ENCODE data around the gene OOSP3.
A peak's percentile ranks its signal among the peaks of the same experiment; 100 is the strongest.
"Not testable (repeated sequence)": the region's sequence is repeated elsewhere in the genome, so short reads cannot be mapped to it uniquely, and the experiment has no call there.

OOSP3 gene

DNA sequence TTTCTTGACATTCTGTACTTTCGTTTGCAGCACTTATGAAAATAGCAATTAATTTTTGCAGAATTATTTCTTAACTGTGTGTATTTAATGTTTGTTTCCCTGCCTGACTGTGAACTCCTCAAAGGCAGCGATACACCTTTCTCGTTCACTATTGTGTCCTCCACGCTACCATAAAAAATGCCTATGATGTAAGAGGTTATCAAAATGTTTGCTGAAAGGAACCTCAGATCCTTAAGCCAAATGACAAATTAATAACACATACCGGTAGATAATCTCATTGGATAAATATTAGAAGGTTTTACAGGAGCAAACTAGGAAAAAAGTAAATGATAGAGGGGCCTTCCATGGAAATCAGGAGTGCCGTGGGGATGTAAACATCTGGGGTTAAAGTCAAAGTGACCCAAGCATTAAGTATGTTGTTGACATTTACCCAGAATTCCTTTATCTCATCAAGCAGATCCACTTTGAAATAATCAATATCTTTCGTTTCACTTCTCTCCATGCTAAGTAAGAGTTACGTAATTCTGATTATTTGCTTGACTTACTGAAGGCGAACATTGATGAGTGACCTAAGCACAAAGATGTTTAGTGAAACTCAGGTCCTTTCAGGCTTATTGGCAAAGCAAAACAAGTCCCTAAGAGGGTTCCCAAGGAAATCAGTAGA, 2.6 kb upstream of the OOSP3 start:
- no peak for DNase-seq (ENCODE audit: low read depth in 2 of 3, low spot score in 1 of 3)

DNA sequence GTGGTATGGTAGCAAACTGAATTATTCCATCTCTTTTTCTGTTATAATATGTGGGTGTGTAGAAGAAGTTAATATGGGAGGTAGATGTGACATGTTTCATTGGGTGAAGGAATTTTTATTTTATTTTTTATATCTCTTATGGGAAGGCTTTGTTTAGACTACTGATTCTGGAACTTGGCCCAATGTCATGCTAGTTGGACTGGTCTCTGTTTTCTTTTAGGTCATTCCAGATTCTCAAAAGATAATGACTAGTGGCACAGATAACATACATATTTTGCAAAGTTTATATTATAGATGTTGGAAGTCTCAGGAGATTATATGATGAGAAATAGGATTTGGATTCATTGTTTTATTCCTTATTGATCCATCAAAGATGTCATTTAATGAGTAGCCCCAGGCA, 1.3 kb upstream of the OOSP3 start:
- DNase-seq (ENCODE audit: low read depth in 2 of 3, low spot score in 1 of 3), result no peak

DNA sequence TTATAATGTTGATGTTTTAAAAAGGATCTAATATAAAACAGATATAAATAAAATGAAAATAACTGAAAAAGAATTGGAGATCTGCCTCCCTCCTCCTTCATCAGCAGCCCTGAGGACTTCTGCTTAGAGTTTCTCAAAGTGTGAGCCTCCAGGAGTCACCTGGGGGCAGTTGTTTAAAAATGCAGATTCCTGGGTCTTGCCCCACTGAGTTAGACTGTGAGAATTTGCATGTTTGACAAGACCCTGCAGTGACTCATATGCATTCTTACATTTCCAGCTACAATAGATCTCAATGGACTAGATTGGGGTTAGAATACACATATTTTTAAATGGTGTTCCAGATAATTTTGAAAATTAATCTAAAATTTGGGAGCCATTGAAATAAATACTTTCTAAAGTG, 798 bp upstream of the OOSP3 start:
- no peak for DNase-seq (ENCODE audit: low read depth in 2 of 3, low spot score in 1 of 3)

GRCh38 chr11:59879567-59879966, 985 bp downstream of the OOSP3 start:
- DNase-seq (ENCODE audit: low read depth in 2 of 3, low spot score in 1 of 3), result no peak

DNA sequence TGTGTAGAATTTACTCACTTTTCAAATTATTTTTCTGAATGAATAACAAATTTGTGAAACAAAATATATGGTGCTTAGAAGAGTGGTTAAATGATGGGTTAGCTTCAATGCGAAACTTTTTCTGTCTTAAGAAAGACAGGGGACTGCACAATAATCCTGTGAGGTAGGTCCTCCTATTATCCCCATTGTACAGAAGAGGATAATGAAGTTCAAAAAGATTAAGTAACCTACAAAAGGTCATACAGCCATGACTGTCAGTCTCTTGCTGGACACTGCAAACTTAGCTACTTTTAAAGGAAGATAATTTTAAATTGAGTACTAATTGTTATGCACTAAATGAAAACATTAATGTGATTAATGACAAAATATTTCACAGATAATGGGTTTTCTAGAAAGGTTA, 5.0 kb downstream of the OOSP3 start:
- no peak for DNase-seq (ENCODE audit: low read depth in 2 of 3, low spot score in 1 of 3)

DNA sequence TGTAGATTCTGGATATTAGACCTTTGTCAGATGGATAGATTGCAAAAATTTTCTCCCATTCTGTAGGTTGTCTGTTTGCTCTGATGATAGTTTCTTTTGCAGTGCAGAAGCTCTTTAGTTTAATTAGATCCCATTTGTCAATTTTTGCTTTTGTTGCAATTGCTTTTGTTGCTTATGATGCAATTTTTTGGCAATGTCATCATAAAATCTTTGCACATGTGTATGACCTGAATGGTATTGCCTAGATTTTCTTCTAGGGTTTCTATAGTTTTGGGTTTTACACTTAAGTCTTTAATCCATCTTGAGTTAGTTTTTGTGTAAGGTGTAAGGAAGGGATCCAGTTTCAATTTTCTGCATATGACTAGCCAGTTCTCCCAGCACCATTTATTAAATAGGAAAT, 8.6 kb downstream of the OOSP3 start:
- not testable (repeated sequence) for DNase-seq (ENCODE audit: low read depth in 2 of 3, low spot score in 1 of 3)

- no peak for DNase-seq (ENCODE audit: low read depth in 2 of 3, low spot score in 1 of 3)
Measured at GRCh38 chr11:59891781-59892181, 13.2 kb downstream of the OOSP3 start.

DNA sequence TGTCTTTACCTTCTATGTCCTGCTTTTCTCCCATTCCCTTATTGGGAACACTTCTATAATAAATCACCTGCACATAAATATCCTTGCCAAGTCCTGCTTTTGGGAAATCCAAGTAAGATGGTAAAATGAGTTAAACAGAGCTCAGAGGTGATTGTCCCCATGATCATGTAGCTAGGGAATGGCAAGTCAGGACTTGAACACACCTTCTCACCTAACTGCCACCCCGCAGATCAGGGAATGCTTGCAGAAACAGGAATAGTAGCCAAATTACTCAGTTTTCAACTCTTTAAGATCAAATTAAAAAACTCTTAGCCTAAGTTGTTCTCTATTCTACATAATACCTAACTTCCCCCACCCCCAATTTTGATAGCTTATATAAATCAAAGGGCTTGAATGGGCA, 16.0 kb downstream of the OOSP3 start:
- no peak for DNase-seq (ENCODE audit: low read depth in 2 of 3, low spot score in 1 of 3)

DNA sequence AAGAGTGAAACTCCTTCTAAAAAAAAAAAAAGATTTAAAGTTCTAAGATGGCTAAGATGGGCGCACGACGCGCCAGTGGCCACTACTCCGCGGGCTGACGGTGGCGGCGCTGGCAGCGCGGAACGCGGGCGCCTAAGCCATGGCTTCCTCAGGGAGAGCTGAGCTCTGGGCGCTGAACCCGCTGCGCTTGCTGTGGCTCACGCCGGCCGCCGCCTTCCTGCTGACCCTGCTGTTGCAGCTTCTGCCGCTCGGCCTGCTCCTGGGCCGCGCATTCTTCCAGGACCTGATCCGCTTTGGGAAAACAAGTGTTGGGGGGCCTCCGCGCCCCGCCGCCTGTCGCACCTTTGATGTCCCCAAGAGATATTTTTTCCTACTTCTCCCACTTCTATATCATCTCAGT, 19.5 kb downstream of the OOSP3 start:
- DNase-seq (ENCODE audit: low read depth in 2 of 3, low spot score in 1 of 3), result no peak

- DNase-seq (ENCODE audit: low read depth in 2 of 3, low spot score in 1 of 3), result no peak
Measured at GRCh38 chr11:59898650-59899049, 20.1 kb downstream of the OOSP3 start.

DNA sequence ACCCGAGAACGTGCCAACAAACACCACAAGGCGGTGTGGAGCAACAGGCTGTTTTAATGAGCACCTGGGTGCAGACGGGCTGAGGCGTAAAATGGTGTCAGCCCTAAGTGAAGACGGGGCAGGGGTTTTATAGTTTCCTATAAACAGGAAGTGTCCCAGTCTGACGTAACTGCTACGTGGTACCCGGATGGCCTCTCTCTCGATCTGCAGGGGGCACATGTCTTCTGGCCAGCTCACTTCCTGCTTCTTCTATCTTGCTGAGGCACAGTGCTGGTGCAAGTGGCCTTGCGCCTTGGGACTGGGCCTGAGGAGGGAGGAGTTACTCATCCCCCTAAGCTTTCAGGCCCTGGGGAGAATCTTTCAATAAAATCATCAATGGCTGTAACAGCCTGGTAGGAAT, 20.9 kb downstream of the OOSP3 start:
- DNase-seq (ENCODE audit: low read depth in 2 of 3, low spot score in 1 of 3), result no peak

DNA sequence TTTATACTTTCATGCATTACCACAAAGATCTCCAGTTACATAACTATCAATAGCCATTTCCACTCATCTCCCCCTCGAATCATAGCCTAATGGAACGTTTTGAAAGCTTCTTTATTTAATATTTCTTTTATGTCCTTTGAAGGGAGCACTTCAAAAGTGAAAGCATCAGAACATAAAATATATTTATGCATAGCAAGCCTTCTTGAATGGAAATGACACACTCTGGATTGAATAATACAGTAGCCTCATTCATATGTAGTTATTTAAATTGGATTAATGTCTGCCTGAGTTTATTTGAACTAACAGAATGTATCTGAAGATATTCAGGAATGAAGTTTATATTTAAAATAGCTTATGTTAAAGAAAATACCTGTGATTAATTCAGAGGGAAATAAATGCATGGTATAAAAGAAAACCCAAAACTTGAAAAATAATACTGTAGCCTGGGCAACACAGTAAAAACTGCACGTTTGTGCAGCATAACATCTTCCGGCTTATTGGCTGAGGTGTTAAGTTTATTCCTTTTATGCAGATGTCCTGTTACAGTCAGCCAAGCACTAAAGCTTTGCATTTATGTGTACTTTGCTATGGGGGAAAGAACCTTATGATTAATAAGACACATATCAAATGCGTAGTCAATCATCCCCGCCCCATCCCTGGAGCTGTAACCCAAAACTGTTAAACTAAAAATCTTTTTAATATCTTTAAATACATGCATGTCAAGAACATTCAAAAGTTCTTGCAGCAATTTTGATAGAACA, 22.0 kb downstream of the OOSP3 start:
- no peak for DNase-seq (ENCODE audit: low read depth in 2 of 3, low spot score in 1 of 3)

- DNase-seq (ENCODE audit: low read depth in 2 of 3, low spot score in 1 of 3), result no peak
Measured at GRCh38 chr11:59901306-59901705, 22.7 kb downstream of the OOSP3 start.

DNA sequence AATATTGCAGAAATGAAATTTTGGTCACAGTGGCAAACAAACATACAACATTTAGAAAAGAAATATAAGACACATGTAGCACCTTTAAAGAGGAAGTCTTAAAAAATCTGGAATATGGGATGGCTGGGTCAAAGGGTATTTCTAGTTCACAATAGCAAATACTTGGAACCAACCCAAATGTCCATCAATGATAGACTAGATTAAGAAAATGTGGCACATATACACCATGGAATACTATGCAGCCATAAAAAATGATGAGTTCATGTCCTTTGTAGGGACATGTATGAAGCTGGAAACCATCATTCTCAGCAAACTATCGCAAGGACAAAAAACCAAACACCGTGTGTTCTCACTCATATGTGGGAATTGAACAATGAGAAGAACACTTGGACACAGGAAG, 25.0 kb downstream of the OOSP3 start:
- not testable (repeated sequence) for DNase-seq (ENCODE audit: low read depth in 2 of 3, low spot score in 1 of 3)

DNA sequence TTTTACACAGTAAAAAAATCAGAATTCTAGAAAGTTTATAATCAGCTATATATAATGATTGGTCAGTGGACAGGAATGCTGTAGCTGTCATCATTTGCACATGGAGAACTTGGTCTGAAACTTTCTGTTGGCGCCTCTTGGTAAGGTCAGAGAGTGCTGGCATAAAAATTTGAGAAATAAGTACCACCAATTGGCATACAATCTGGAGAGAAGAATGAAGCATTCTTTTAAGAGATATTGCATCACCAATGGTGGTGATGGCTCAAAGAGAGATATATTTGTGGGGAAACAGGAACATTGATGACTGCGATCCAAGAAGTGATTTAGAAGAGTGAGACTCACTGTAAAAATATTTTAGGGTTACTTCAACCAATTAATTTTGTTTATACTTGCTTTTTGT, 39.9 kb downstream of the OOSP3 start:
- no peak for DNase-seq (ENCODE audit: low read depth in 2 of 3, low spot score in 1 of 3)

GRCh38 chr11:59918987-59919589, 40.5 kb downstream of the OOSP3 start:
- DNase-seq (ENCODE audit: low read depth in 2 of 3, low spot score in 1 of 3), result peak in 2 of 3 donors; percentile 1 to 38

DNA sequence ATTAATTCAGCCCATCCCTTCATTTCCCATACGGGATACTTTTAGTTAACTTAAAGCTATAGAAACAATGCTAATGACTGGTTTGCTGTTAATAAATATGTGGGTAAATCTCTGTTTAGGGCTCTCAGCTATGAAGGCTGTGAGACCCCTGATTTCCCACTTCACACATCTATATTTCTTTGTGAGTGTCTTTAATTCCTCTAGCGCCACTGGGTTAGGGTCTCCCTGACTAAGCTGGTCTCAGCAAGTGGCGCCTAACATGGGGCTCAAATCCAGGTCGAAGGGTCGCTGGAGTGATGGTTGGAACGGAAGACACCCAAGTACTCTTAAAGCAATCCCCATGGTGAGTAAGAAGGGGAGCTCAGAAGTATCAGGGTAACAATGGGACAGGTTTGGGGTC, 45.2 kb downstream of the OOSP3 start:
- no peak for DNase-seq (ENCODE audit: low read depth in 2 of 3, low spot score in 1 of 3)

- no peak for DNase-seq (ENCODE audit: low read depth in 2 of 3, low spot score in 1 of 3)
Measured at GRCh38 chr11:59931688-59932087, 53.1 kb downstream of the OOSP3 start.

GRCh38 chr11:59938132-59938531, 59.5 kb downstream of the OOSP3 start, which contains the start of gene OOSP1:
Gene OOSP1 (plus strand): TSS chr11:59938432. CDS start chr11:59938455, 23 bp downstream.
- no peak for DNase-seq (ENCODE audit: low read depth in 2 of 3, low spot score in 1 of 3)

DNA sequence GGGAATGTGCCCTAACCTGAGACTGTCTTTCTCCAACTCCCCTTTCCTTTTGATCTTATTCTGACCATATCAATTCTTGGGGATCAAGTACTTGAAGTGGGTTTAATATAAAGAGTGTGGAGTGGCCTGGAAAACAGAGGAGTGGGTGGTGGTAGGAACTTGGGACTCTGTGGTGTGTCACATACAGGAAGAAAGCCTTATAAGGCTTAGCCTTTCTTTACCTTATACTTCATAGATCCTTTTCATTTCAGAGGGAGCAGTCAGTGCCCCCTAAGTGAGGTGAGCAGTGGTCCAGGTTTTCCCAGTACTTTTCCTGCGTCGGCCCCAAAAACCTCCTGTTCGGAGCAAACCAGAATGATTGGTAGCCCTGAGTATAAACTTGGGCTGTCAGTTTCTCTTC, 60.1 kb downstream of the OOSP3 start:
- DNase-seq (ENCODE audit: low read depth in 2 of 3, low spot score in 1 of 3), result no peak

DNA sequence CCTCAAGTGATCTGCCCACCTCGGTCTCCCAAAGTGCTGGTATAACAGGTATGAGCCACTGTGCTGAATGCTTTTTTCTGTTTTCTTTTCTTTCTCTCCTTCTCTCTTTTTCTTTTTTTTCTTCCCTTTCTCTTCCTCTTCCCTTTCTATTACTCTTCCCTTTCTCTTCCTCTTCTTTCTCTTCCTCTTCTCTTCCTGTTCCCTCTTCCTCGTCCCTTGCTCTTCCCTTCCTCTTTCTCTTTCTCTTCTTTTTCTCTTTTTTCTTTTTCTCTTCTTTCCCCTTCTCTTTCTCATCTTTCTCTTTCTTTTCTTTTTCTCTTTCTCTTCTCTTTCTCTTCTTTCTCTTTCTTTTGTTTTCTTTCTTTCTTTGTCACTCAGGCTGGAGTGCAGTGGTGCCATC, 60.9 kb downstream of the OOSP3 start:
- DNase-seq (ENCODE audit: low read depth in 2 of 3, low spot score in 1 of 3), result no peak

- no peak for DNase-seq (ENCODE audit: low read depth in 2 of 3, low spot score in 1 of 3)
Measured at GRCh38 chr11:59941091-59941490, 62.5 kb downstream of the OOSP3 start.

Data from stimulated activated CD4-positive, alpha-beta T cell treated with anti-CD3 and anti-CD28 coated beads, Interleukin-12 subunit alpha, Interleukin-12 subunit beta, amount 100 ng/mL, for 48 hours (primary cell).